Measurements from ENCODE around the gene SFXN4. TPM values are rescaled to one million over a fixed set of nuclear protein-coding genes. Genes with fewer than 3 reads are reported as not detected.
A peak's percentile ranks its signal among the peaks of the same experiment; 100 is the strongest.

Gene SFXN4
- total and polyA plus RNA-seq, 2 of the 13 experiments (the other 11 are each of a cell fraction or from before 2014, with no cell fraction given): 47.7 to 64.9 TPM

- peaks cover 14 to 57% of the 10 kb centered on the region in 2 experiments for H3K36me3 ChIP-seq (replicated peaks in 1 of 2; ENCODE audit: control insufficient read depth in 1 of 2, insufficient read depth in 2 of 2, low read length in 2 of 2)
- H4K20me1 ChIP-seq (ENCODE audit: insufficient read depth, low read length): no peaks in the 10 kb centered on the region
- CTCF ChIA-PET (ENCODE audit: low intra/inter-chr PET ratio, low total read pairs): no interaction called here
- H3K27ac ChIP-seq (ENCODE audit: extremely low read length, insufficient read depth, low read length): peak overlapping the region; percentile 45
- no peaks in the 10 kb centered on the region for H3K27me3 ChIP-seq (ENCODE audit: control insufficient read depth in 1 of 2, insufficient read depth in 2 of 2, low read length in 2 of 2)
- no TSS peak for BruUV-seq (replicated peaks)
- no peaks in the 10 kb centered on the region for H3K79me2 ChIP-seq (ENCODE audit: insufficient read depth, low read length)
- FAIRE-seq (no peak), DNase-seq (ENCODE audit: low spot score) (no peak), ATAC-seq (peak; percentile 20; the same call in 1 of the 3 replicates)
- no peaks in the 10 kb centered on the region for H3K9me3 ChIP-seq (ENCODE audit: low read length)
- H2AFZ ChIP-seq (ENCODE audit: low read length): no peak overlapping the region
- peaks cover 32% of the 10 kb centered on the region for H3K4me1 ChIP-seq (ENCODE audit: insufficient read depth, low read length)
- peak overlapping the region in 1 of 3 experiments; percentile 27; a peak in 1 of 6 replicates for H3K4me3 ChIP-seq (replicated peaks in 1 of 3; ENCODE audit: insufficient read depth in 1 of 3, low read depth in 2 of 3, low read length in 3 of 3)
- in situ Hi-C loops (cut with HindIII; ENCODE audit: extremely low pct_ligation_motif_present, low pct_unique_long_range_greater_than_20kb): no loop called here
- WGBS (ENCODE audit: low lambda C conversion rate): 75% methylated on average over 10 of the region's 10 CpGs
- peak overlapping the region; percentile 28 for H3K4me2 ChIP-seq (ENCODE audit: low read depth, low read length)
- H3K9ac ChIP-seq (ENCODE audit: insufficient read depth, low read depth, low read length): no peak overlapping the region
- POLR2A ChIA-PET: interaction anchor here (0.9 to 2.0 kb wide), 4 partner anchors 11 to 33 kb away, joined by 3 to 15 read pairs (median 6); partner anchors contain the start of genes DENND10 and SFXN4
- intact Hi-C loops (cut with micrococcal nuclease; ENCODE audit: unreplicated experiment): no loop called here
- TF ChIP-seq IRF2 (CRISPR knock-in tag; IDR thresholded peaks at IDR 0.05): peak; percentile 97
- no peak for TF ChIP-seq HOMEZ (CRISPR knock-in tag; IDR thresholded peaks at IDR 0.05; ENCODE audit: low read depth)
- no peak for TF ChIP-seq RNF2 (conservative IDR thresholded peaks at IDR 0.05; ENCODE audit: low read depth)
- TF ChIP-seq ATF6 (CRISPR knock-in tag; conservative IDR thresholded peaks at IDR 0.05): no peak
- TF ChIP-seq NCOR1 (IDR thresholded peaks at IDR 0.05; ENCODE audit: borderline replicate concordance, low read length): no peak
- TF ChIP-seq, protein P1, sequence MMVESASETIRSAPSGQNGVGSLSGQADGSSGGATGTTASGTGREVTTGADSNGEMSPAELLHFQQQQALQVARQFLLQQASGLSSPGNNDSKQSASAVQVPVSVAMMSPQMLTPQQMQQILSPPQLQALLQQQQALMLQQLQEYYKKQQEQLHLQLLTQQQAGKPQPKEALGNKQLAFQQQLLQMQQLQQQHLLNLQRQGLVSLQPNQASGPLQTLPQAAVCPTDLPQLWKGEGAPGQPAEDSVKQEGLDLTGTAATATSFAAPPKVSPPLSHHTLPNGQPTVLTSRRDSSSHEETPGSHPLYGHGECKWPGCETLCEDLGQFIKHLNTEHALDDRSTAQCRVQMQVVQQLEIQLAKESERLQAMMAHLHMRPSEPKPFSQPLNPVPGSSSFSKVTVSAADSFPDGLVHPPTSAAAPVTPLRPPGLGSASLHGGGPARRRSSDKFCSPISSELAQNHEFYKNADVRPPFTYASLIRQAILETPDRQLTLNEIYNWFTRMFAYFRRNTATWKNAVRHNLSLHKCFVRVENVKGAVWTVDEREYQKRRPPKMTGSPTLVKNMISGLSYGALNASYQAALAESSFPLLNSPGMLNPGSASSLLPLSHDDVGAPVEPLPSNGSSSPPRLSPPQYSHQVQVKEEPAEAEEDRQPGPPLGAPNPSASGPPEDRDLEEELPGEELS (CRISPR knock-in tag; IDR thresholded peaks at IDR 0.05): no peak
- TF ChIP-seq DNMT3B (CRISPR knock-in tag; conservative IDR thresholded peaks at IDR 0.05): no peak
- TF ChIP-seq ZNF839 (CRISPR knock-in tag; IDR thresholded peaks at IDR 0.05; ENCODE audit: borderline replicate concordance): no peak
- no peak for TF ChIP-seq SSRP1 (CRISPR knock-in tag; IDR thresholded peaks at IDR 0.05)
- no peak for TF ChIP-seq TCF12 (IDR thresholded peaks at IDR 0.05)
- no peak for TF ChIP-seq TCF12 (CRISPR knock-in tag; IDR thresholded peaks at IDR 0.05)
- TF ChIP-seq MBD4 (IDR thresholded peaks at IDR 0.05; ENCODE audit: borderline replicate concordance, low read length): no peak
- no peak for TF ChIP-seq ZNF556 (CRISPR knock-in tag; IDR thresholded peaks at IDR 0.05; ENCODE audit: borderline replicate concordance)
- no peak for TF ChIP-seq RFXANK (CRISPR knock-in tag; IDR thresholded peaks at IDR 0.05)
- TF ChIP-seq THAP11 (CRISPR knock-in tag; IDR thresholded peaks at IDR 0.05): no peak
- TF ChIP-seq ZNF280D (CRISPR knock-in tag; IDR thresholded peaks at IDR 0.05): no peak
- no peak for TF ChIP-seq ZSCAN30 (CRISPR knock-in tag; IDR thresholded peaks at IDR 0.05)
These were observed 33.8 kb downstream of the SFXN4 start for GRCh38 chr10:119131512-119132240.
